GM10266 (cell line): Measurements from ENCODE around the gene MAP4K2.

Experiments
- DNase-seq: peaks from one replicate; pipeline ENCODE4 v3.0.0; 2012; ENCODE audit errors: extremely low spot score
- TF ChIP-seq, protein P1 (sequence below): IDR thresholded peaks from 2 replicates; pipeline ENCODE4 v1.5.1; 2012; ENCODE audit warnings: mild to moderate bottlenecking, low read depth; ENCODE audit not compliant: control insufficient read depth, insufficient read depth; ENCODE audit errors: missing control alignments

MAP4K2 gene

GRCh38 chr11:64835616-64836447 lies 32.8 kb upstream of the MAP4K2 start:
- TF ChIP-seq, protein P1, sequence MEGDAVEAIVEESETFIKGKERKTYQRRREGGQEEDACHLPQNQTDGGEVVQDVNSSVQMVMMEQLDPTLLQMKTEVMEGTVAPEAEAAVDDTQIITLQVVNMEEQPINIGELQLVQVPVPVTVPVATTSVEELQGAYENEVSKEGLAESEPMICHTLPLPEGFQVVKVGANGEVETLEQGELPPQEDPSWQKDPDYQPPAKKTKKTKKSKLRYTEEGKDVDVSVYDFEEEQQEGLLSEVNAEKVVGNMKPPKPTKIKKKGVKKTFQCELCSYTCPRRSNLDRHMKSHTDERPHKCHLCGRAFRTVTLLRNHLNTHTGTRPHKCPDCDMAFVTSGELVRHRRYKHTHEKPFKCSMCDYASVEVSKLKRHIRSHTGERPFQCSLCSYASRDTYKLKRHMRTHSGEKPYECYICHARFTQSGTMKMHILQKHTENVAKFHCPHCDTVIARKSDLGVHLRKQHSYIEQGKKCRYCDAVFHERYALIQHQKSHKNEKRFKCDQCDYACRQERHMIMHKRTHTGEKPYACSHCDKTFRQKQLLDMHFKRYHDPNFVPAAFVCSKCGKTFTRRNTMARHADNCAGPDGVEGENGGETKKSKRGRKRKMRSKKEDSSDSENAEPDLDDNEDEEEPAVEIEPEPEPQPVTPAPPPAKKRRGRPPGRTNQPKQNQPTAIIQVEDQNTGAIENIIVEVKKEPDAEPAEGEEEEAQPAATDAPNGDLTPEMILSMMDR, result no peak
- no peak for DNase-seq

- TF ChIP-seq, protein P1, result no peak
- no peak for DNase-seq
These were observed 32.0 kb upstream of the MAP4K2 start for GRCh38 chr11:64834723-64835615.

DNA sequence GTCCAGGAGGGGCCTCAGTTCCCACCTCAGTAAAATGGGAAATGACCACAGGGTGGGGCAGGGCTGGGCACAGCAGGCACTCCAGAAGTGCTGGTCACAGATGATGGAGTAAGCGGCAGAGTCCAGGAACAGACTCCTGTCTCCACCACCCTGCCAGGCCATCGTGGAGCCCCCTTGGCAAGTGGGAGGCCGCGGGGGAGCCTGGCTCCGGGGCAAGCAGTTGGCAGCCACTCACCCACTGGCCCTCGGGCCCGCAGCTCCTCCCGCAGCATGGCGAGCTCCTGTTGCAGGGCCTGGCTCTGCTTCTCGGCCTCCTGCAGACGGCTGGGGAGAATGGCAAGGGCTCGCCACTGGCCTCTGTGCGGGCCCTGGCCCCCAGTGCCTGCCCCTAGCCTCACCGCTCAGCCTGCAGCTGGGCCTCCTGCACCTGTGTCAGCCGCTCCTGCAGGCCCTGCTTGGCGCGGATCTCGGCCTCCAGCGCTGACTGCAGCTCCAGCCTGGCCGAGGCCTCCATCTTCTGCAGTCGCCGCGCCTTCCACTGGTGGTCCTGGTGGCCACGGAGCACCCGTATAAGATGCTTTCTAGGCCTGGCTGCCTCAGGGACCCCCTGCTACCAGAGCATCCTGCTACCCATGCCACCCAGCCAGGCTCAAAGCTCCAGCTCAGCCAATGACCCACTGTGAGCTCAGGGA lies 31.2 kb upstream of the MAP4K2 start:
- DNase-seq, result no peak
- TF ChIP-seq, protein P1, result no peak

DNA sequence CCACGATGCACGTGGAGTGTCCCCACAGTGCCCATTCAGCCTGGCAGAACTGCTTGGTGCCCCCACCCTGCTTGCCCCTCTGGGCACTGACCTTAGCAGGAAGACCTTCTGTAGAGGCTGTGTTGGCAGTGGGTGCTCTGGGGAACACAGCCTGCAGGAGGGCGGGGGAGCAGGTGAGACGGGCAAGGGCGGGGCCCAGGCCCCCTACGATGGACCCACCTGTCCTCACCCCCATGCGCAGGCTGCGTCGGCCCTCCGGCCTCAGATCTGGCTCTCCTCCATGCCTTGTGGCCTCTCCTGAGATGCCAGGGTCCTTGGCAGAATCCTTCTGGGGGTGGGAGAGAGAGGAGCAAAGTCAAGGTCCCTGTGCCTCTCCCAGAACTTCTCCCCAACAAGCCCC lies 30.5 kb upstream of the MAP4K2 start:
- TF ChIP-seq, protein P1, result no peak
- no peak for DNase-seq

- no peak for DNase-seq
- TF ChIP-seq, protein P1, result no peak
These were observed 30.1 kb upstream of the MAP4K2 start for GRCh38 chr11:64833198-64833502.

DNA sequence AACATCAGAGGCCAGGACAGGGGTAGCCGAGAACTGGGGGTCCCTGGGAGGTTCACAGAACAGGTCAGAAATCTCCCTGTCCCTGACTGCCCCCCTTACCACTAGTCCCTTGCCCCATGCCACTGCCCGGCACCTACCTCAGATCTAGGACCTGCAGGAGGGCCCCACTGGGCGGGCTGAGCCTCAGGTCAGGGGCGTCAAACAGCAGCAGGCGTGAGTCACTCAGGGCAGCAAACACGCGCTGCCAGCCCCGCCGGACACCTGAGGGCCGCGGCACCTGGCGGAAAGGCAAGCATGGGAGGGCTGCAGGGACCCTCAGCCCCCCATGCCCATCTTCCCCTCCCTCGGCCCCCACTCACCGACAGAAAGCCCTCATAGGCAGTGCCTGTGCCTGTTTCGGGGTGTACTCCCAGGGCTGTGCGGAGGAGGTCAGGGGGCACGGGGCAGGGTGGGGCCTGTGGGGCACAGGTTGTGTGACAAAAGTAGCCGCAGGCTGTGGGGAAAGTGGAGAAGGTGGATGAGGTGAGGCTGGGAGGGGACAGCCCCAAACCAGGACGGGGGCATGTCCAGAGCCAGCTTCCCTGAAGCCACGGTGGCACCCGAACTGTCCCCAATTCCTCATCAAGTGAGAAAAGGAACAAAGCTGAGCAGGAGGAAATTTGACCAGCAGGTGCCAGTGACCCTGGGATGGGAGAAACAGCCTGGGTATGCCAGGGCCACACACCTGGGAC lies 29.6 kb upstream of the MAP4K2 start:
- TF ChIP-seq, protein P1, result no peak

More for the DNA sequence above, 29.6 kb upstream of the MAP4K2 start:
- DNase-seq, result no peak
